ENCODE results near the gene OR4K14. TPM values are rescaled to one million over a fixed set of nuclear protein-coding genes. Genes with fewer than 3 reads are reported as not detected.
A peak's percentile ranks its signal among the peaks of the same experiment; 100 is the strongest.
"Not testable (repeated sequence)": the region's sequence is repeated elsewhere in the genome, so short reads cannot be mapped to it uniquely, and the experiment has no call there.

The OR4K14 gene, protein sequence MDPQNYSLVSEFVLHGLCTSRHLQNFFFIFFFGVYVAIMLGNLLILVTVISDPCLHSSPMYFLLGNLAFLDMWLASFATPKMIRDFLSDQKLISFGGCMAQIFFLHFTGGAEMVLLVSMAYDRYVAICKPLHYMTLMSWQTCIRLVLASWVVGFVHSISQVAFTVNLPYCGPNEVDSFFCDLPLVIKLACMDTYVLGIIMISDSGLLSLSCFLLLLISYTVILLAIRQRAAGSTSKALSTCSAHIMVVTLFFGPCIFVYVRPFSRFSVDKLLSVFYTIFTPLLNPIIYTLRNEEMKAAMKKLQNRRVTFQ
- not detected for total RNA-seq

DNA sequence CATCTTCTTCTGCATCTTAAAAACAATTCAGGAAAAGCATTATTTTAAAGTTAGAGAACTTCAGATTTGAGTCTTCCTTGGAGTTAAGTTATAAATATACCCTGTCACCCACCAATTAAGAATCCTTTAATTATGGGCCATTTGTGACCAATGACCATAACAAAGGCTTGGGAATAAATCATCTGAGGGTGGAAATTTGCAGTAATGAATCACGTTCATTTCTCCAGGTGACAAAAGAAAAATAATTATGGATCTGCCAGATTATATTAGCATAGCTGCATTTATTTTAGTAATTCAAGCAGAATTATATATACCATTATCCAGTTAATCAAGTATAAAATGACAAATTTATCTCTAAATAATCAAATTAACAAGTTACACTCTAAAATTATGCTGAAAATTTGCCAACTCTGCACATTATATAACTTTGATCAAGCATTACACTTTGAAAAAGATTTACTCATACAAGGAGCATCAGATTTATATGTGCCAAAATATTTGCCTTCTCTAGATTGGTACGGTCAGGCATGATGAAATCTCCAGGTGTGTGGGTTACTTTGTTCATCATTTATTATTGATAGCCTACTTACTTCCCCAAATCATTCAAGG is at the start of gene OR4K14:
TSS of gene OR4K14 (minus strand) at position 51 of the 609 bp plus-strand sequence. CDS start 4,114 bp downstream, outside the sequence.
- Mint-ChIP-seq H3K36me3 (ENCODE audit: low read depth) (no peaks in the 10 kb centered on the region), H3K4me1 (no peaks in the 10 kb centered on the region), H3K27me3 (peaks cover 8% of the 10 kb centered on the region), H3K9me3 (peaks cover 2% of the 10 kb centered on the region), H3K27ac (no peak within 1 kb of the TSS), H3K4me3 (no peak within 1 kb of the TSS)
- ATAC-seq (replicated peaks) = no peak

DNA sequence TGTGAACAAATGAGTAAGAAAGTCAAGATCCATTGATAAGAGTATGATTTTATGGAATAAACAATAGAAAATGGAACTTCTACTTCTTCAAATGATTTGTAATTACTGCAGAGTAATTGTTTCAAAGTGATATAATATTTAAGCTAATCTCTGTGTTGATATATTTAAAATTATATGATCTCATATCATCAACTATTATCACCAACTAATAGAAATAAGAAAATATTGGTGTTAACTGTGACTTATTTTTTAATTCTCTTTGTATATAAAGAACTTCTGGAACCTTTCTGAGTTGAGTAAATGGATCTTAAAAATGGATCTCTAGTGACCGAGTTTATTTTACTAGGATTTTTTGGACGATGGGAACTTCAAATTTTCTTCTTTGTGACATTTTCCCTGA is 40.6 kb upstream of the OR4K14 start, which contains the start of gene OR4L1:
TSS of gene OR4L1 (plus strand) at position 301 of the 400 bp plus-strand sequence. CDS start at position 301, 0 bp downstream.
- Mint-ChIP-seq H3K9me3 (no peaks in the 10 kb centered on the region), H3K4me1 (no peaks in the 10 kb centered on the region), H3K4me3 (no peak within 1 kb of the TSS), H3K36me3 (ENCODE audit: low read depth) (no peaks in the 10 kb centered on the region), H3K27ac (no peak within 1 kb of the TSS), H3K27me3 (no peaks in the 10 kb centered on the region)
- no peak for ATAC-seq (replicated peaks)

DNA sequence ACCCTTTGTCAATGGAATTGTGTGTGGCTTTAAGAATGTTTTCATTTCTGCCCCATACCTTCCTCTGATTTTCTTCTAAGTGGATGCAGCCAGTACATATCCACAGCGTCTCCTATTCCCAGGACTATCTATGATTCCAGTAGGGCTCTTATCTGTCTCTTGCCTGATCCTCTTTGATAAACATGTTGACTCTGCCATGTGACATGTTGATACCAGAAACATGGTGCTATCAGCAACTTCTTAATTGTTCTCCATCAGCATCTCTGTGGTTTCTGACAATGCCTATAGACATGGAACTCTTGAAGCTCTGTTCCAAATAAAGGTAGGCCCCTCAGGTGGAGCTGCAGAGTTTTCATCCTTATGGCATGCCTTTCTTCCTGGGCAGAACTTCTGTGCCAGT is 29.1 kb upstream of the OR4K14 start:
- Mint-ChIP-seq H3K27ac (no peak overlapping the region), H3K9me3 (no peaks in the 10 kb centered on the region), H3K27me3 (peaks cover 21% of the 10 kb centered on the region), H3K4me3 (no peak overlapping the region), H3K4me1 (no peaks in the 10 kb centered on the region), H3K36me3 (ENCODE audit: low read depth) (no peaks in the 10 kb centered on the region)
- ATAC-seq (replicated peaks) = no peak

DNA sequence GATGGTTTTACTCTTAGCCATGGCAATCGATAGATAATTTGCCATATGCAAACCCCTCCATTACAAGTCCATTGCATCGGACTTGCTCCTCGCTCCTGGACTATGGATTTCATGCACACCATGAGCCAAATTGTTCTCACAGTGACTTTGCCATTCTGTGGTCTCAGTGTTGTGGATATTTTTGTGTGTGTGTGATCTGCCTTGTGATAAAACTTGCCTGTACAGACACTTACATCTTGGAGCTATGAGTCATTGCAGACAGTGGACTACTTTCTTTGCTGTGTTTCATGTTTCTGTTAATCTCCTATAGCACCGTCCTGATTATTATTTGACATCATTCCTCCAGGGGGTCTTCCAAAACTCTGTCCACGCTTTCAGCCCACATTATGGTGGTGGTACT is 25.1 kb upstream of the OR4K14 start:
- no peaks in the 10 kb centered on the region for H3K36me3 Mint-ChIP-seq (ENCODE audit: low read depth)

DNA sequence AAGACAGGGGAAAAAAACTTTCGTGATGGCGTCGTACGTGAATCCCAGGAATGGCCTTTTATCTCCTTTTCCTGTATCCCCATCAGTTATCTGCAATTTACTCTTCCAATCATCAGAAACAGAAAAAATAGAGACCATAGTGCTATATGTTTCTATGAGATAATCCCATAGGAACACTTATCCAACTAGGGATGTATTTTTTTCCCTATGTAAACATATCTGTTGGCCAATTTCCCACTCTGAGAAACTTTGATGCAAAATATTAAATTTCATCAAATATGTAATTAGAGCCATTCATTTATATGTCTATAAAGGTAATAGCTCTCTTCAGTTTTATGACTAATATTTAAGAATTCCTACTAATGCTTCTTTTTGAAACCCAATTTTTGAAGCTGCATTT is 16.8 kb upstream of the OR4K14 start, which contains the start of gene OR4K13:
TSS of gene OR4K13 (minus strand) at position 101 of the 400 bp plus-strand sequence. CDS start 1,280 bp downstream, outside the sequence.
- Mint-ChIP-seq H3K36me3 (ENCODE audit: low read depth) (no peaks in the 10 kb centered on the region), H3K4me1 (no peaks in the 10 kb centered on the region), H3K27me3 (no peaks in the 10 kb centered on the region), H3K4me3 (no peak within 1 kb of the TSS), H3K27ac (no peak within 1 kb of the TSS), H3K9me3 (no peaks in the 10 kb centered on the region)
- ATAC-seq (replicated peaks) = no peak

More for the DNA sequence above, 25.1 kb upstream of the OR4K14 start:
- no peak overlapping the region for H3K27ac Mint-ChIP-seq
- H3K4me1 Mint-ChIP-seq = no peaks in the 10 kb centered on the region
- H3K27me3 Mint-ChIP-seq = peaks cover 14% of the 10 kb centered on the region
- no peak overlapping the region for H3K4me3 Mint-ChIP-seq
- no peak for ATAC-seq (replicated peaks)
- H3K9me3 Mint-ChIP-seq = peaks cover 4% of the 10 kb centered on the region

DNA sequence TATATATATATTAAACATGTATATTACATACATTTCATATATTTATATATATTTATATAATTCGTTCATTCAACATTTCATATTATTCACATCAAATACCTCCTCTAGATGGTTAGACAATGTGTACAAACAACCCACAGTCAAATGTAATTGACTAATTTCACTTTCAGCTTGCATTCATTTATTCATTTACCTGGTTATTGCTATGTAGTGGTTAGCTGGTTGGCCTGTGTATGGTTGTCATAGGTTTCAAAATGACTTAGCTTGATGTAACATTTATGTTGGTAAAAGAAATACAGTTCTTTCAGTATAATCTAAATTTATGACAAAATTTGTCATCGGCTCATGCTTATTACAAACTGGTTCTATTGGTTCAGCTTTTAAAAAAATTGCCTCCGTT is 16.3 kb upstream of the OR4K14 start:
- peak; percentile 38 for ATAC-seq (replicated peaks)
- no peaks in the 10 kb centered on the region for H3K36me3 Mint-ChIP-seq (ENCODE audit: low read depth)

DNA sequence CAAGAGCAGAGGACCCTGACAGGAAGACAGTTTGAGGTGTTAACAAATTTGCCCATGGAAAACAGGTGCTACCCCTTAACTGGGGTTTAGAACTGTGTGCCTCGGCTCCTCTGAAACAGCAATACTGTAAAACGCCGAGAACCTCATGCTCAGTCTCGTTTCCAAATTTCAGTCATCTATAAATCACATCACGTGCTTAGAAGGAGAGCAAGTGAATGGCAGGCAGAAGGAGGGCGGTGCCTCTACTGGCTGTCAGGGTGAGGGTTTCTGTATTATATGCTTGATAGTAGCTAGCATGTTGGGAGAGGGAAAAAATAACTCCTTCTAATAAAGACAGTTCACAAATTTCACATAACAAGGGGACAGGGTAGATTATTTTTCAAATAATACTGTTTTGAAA is 12.0 kb upstream of the OR4K14 start:
- ATAC-seq (replicated peaks) = no peak
- no peaks in the 10 kb centered on the region for H3K36me3 Mint-ChIP-seq (ENCODE audit: low read depth)
- no peaks in the 10 kb centered on the region for H3K9me3 Mint-ChIP-seq

More for the DNA sequence above, 16.3 kb upstream of the OR4K14 start:
- H3K9me3 Mint-ChIP-seq = no peaks in the 10 kb centered on the region
- no peak overlapping the region for H3K4me3 Mint-ChIP-seq
- no peaks in the 10 kb centered on the region for H3K4me1 Mint-ChIP-seq
- H3K27ac Mint-ChIP-seq = no peak overlapping the region
- H3K27me3 Mint-ChIP-seq = no peaks in the 10 kb centered on the region

DNA sequence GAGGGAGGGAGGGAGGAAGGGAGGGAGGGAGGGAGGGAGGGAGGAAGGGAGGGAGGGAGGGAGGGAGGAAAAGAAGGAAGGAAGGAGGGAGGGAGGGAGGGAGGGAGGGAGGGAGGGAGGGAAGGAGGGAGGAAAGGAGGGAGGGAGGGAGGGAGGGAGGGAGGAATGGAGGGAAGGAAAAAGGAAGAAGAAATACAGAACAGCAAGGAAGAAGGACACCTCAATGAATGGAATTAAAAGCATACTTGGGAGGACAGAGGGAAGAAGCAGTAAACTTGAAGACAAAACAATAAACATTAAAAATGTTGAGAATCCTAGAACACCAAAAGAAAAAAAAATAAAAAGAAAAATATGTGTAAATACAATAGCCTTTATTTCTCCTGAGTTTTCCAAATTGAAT is 11.0 kb downstream of the OR4K14 start:
- Mint-ChIP-seq H3K4me1 (no peaks in the 10 kb centered on the region), H3K27ac (no peak overlapping the region), H3K4me3 (no peak overlapping the region), H3K9me3 (peaks cover 10% of the 10 kb centered on the region), H3K36me3 (ENCODE audit: low read depth) (no peaks in the 10 kb centered on the region), H3K27me3 (no peaks in the 10 kb centered on the region)
- ATAC-seq (replicated peaks) = no peak

More for the DNA sequence above, 12.0 kb upstream of the OR4K14 start:
- no peak overlapping the region for H3K27ac Mint-ChIP-seq
- no peaks in the 10 kb centered on the region for H3K4me1 Mint-ChIP-seq
- no peak overlapping the region for H3K4me3 Mint-ChIP-seq
- no peaks in the 10 kb centered on the region for H3K27me3 Mint-ChIP-seq

DNA sequence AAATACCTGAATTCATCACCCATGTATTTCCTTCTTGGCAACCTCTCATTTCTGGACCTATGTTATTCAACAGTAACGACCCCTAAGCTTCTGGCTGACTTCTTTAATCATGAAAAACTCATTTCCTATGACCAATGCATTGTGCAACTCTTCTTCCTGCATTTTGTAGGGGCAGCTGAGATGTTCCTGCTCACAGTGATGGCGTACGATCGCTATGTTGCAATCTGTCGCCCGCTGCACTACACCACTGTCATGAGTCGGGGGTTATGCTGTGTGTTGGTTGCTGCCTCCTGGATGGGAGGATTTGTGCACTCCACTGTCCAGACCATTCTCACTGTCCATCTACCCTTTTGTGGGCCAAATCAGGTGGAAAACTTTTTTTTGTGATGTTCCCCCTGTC is 16.8 kb downstream of the OR4K14 start:
- Mint-ChIP-seq H3K36me3 (ENCODE audit: low read depth) (no peaks in the 10 kb centered on the region), H3K4me3 (no peak overlapping the region), H3K27ac (no peak overlapping the region), H3K4me1 (no peaks in the 10 kb centered on the region), H3K9me3 (peaks cover 5% of the 10 kb centered on the region), H3K27me3 (no peaks in the 10 kb centered on the region)
- ATAC-seq (replicated peaks) = no peak

DNA sequence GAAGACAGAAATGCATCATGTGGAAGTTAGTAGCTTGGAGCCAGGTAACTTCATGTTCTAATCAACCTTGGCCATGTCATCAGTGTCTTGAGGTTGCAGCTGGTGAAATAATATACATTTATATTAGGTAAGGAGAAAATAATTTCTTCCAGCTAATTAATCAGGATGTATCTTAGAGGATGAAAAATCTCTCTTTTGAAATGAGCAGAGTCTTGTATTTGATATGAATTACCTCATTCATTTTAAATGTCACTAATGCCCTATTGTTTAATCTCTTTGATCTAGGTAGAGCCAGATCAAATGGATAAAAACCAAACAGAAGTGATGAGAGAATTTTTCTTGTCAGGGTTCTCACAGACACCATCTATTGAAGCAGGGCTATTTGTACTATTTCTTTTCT is 17.2 kb downstream of the OR4K14 start, which contains the start of gene OR4Q2:
TSS of gene OR4Q2 (plus strand) at position 301 of the 400 bp plus-strand sequence.
- no peak for ATAC-seq (replicated peaks)
- Mint-ChIP-seq H3K4me1 (no peaks in the 10 kb centered on the region), H3K36me3 (ENCODE audit: low read depth) (no peaks in the 10 kb centered on the region), H3K9me3 (peaks cover 3% of the 10 kb centered on the region), H3K27ac (no peak within 1 kb of the TSS), H3K4me3 (no peak within 1 kb of the TSS), H3K27me3 (no peaks in the 10 kb centered on the region)

DNA sequence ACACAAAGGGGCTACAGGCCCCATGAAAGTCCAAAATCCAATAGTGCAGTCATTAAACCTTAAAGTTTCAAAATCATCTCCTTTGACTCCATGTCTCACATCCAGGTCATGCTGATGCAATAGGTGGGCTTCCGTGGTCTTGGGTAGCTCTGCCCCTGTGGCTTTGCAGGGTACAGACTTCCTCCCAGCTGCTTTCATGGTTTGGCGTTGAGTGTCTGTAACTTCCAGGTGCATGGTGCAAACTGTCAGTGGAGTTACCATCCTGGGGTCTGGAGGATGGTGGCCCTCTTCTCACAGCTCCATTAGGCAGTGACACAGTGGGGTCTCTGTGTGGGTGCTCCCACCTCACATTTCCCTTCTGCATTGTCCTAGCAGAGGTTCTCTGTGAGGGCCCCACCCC is 25.7 kb downstream of the OR4K14 start:
- Mint-ChIP-seq H3K27ac (no peak overlapping the region), H3K27me3 (no peaks in the 10 kb centered on the region), H3K4me3 (no peak overlapping the region), H3K9me3 (peaks cover 10% of the 10 kb centered on the region), H3K4me1 (no peaks in the 10 kb centered on the region), H3K36me3 (ENCODE audit: low read depth) (no peaks in the 10 kb centered on the region)
- no peak for ATAC-seq (replicated peaks)

DNA sequence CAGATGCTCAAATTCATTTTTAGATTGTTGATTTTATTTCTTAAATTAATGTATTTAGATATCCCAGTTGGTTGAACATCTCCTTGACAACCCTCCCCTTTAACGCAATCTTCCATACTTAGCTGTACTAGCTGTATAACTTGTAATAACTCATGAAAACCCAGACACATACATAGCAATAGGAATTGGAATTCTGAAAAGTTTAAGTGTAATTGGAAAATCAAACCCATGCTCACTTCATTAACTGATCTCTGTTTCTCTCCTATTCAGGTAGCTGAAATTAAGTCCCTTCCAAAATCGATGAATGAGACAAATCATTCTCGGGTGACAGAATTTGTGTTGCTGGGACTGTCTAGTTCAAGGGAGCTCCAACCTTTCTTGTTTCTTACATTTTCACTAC is 43.8 kb downstream of the OR4K14 start, which contains the start of gene OR4K15:
TSS of gene OR4K15 (plus strand) at position 301 of the 400 bp plus-strand sequence. CDS start at position 301, 0 bp downstream.
- H3K36me3 Mint-ChIP-seq (ENCODE audit: low read depth) = no peaks in the 10 kb centered on the region
- no peak for ATAC-seq (replicated peaks)

DNA sequence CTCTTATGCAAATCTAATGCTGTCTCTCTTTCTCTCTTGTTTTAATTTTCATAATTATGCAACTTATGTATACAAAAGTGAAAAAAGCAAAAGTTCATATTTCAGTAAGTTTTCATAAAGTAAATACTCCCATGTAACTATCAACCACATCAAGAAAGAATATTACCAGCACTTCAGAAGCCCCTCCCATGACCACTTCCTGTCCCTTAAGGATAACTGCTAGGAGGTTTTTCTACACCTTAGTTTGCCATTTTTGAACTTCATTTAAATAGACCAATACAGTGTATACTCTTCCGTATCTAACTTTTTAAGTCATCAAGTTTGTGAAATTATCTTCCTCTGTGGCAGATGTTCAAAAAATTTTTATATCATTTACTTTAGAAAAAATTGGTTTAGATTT is 44.3 kb downstream of the OR4K14 start:
- Mint-ChIP-seq H3K4me1 (peaks cover 14% of the 10 kb centered on the region), H3K27me3 (no peaks in the 10 kb centered on the region), H3K36me3 (ENCODE audit: low read depth) (no peaks in the 10 kb centered on the region), H3K27ac (peak overlapping the region; percentile 65), H3K9me3 (peaks cover 12% of the 10 kb centered on the region), H3K4me3 (peak overlapping the region; percentile 24)
- ATAC-seq (replicated peaks) = peak; percentile 51

More for the DNA sequence above, 43.8 kb downstream of the OR4K14 start, which contains the start of gene OR4K15:
- peaks cover 12% of the 10 kb centered on the region for H3K9me3 Mint-ChIP-seq
- peaks cover 14% of the 10 kb centered on the region for H3K4me1 Mint-ChIP-seq
- peak within 1 kb of the TSS; percentile 24 for H3K4me3 Mint-ChIP-seq
- no peaks in the 10 kb centered on the region for H3K27me3 Mint-ChIP-seq
- H3K27ac Mint-ChIP-seq = peak within 1 kb of the TSS; percentile 65

DNA sequence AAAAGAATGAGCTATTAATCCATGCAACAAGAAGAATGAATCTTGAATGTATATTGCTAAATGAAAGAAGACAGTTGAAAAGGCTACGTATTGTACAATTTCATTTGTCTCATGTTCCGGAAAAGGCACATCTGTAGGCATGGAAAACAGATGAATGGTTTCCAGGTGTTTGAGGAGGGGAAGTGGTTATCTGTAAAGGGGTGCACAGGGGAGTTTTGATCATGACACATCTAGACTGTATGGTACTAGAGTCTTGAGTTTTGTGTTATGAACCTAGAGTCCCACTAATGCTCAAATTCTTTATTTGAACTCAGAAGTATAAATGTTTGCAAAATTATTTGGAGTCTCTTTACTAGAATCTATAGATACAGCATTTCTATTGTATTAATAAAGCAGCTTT is 49.4 kb downstream of the OR4K14 start:
- H3K27ac Mint-ChIP-seq; H3K36me3 Mint-ChIP-seq (ENCODE audit: low read depth); H3K9me3 Mint-ChIP-seq; H3K4me1 Mint-ChIP-seq; H3K4me3 Mint-ChIP-seq; H3K27me3 Mint-ChIP-seq; ATAC-seq (replicated peaks): not testable (repeated sequence)

Measured in activated T-helper 17 cell treated with anti-CD3 and anti-CD28 coated beads, Interleukin-2, amount 50 U/mL, for 72 hours (primary cell).